GM19468 (cell line): ENCODE data around the gene TSHZ1.

Experiments used
- ATAC-seq: cut with Tn5 transposase; IDR thresholded peaks from one replicate; pipeline ENCODE4 v1.9.1; 2021; ENCODE audit warnings: mild to moderate bottlenecking, moderate library complexity, moderate number of reproducible peaks; ENCODE audit not compliant: unreplicated experiment; ENCODE audit errors: extremely low read depth

Gene TSHZ1

DNA sequence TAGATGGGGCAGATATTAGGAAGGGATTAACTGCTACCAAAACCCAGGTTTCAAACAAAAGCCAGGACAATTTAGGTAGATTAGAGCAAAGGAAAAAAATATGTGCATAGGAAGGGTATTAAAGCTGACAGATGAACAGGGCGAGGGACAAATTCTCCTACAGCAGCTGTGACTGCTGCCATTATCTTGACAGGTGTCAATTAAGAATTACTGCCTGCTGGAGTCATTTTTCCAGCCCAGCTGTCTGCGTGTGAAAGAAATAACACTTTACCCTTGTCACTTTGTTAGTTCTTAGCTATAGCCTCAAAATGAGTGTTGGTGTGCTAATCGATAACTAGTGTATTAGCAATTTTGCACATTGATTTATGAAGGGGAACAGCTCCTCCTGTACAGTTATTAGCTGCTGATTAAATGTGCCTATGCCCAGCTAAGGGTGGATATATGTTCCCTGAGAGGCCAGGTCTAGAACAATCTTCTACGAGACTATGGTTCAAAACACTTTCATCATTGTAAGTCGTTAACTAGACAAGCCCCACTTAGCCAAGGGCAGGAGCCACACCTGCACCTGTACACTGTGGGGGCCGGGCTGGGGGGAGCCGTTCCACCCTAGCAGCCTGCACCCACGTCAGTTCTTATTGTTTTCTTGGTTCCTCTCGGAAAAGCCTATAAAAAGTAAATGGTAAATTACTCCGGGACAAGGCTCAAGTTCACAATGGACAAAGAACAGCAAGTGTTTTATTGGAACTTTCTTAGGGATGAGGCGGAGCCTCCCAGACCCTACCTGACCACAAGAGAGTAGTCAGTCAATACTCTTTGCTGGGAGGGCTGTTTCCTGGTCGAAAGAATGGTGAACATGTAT is 7.7 kb downstream of the TSHZ1 start:
- ATAC-seq: no peak

DNA sequence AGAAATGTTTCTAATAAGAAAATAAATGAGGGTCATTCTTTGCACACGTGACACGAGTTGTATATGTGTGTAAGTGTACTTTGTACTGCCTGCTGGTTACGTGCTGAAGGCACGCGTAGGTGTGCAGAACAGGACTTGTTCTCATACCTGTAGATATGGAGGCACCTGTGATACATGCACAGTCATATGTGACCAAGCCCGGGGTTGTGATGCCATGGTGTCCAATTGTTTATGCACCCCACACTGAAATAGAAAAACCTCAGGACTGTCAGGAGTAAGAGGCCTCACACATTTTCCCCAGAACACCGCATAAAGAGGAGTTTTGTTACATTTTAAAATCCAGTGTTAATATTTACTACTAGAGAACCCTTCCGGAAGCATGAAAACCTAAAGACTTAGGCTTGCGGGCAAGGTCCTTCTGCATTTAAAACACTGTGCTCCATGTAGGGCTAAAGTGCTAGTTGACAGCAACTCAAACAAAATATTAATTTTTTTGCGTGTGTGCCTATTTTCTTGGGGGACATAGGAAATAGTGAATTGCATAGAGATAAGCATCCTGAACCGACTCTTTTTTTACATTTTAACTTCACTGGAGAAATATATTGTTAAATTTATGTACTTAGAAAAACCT is 9.3 kb downstream of the TSHZ1 start:
- ATAC-seq: no peak

DNA sequence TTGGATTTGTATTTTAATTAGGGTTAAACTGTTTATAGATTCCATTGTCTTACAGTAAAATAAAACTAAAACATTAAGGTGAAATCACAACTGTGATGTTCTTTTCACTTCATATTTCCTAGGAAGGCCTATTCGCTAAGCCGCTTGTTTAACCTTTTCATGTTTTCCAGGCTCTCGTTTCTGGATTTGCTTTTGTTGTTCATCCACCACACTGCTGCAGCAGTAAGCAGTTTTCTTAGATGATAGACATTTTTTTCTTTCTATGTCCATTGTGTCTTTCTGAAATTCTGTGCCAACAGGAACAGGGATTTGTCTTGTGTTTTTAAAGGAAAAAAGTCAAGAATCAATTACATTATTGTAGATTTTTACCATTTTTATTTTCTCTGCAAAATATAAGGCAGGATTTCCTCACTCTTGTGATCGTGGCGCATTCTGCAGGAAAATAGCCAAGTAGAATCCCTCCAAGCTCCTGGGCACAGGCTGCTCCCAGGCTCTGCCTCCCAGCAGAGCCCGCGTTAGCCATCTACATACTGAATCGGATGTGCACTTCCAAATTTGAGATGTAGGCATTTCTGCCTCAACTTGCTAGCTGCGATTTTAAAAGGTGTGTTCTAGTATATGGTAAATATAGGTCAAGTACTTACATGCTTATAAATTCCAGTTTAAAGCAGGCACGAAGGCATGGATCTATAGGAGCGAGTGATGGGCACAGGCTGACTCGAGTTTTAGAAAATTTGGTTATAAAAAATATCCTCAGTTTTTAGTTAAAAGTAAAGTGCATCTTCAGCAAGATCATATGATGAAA is 10.2 kb downstream of the TSHZ1 start:
- ATAC-seq: no peak

DNA sequence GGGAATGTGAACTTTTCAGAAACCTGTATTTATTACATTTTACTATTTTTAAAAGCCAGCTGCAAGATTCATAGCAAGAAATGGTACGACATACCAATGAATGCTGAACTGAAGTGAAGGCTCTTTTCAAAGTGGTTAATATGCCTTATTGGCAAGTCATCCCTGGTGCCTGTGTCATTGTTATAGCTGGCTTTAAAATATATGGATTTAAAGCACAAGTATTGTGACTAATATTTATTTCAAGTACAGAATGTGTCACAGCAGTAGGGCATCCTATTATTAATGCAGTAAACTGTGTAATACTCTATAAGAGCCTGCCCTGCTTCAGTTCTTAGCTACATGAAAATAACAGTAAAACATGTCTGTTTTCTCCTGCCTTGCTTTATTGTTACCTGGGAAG is 10.8 kb downstream of the TSHZ1 start:
- ATAC-seq: no peak

DNA sequence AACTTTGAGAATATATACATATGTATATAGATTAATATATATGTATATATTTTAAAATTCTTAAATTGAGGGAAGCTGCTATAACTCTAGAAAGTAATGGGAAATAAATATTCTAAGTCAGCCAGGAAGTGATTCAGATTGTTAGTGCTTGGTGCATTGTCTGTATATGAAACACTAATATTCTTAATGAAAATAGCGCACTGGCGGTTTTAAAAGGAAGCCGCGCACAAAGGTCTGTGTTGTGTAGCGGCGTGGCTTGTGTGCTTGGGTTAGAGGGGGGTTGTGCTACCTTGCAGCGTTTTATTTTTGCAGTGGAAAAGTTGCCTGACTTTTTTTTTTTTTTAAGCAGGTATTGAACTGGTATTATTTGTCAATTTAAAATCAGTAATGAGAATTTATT is 11.3 kb downstream of the TSHZ1 start:
- ATAC-seq: no peak

DNA sequence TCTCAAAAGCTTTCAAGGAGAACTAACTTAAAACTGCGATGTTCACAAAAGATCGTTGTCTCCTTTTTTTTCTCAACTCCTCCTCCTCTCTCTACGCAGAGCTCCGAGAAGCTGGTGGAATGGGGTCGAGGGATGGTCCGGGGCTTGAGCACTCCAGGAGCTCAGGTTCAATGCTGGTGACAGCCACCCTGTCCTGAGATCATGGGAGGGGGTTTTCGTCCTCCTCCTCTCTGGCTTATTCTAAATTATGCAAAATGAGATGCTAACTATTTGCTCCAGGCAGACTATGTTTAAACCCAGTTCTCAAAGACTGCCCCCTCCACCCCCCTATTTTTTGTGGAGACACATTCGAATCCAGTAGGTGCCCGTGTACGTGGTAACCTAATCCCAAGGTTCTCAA is 11.8 kb downstream of the TSHZ1 start:
- no peak for ATAC-seq

DNA sequence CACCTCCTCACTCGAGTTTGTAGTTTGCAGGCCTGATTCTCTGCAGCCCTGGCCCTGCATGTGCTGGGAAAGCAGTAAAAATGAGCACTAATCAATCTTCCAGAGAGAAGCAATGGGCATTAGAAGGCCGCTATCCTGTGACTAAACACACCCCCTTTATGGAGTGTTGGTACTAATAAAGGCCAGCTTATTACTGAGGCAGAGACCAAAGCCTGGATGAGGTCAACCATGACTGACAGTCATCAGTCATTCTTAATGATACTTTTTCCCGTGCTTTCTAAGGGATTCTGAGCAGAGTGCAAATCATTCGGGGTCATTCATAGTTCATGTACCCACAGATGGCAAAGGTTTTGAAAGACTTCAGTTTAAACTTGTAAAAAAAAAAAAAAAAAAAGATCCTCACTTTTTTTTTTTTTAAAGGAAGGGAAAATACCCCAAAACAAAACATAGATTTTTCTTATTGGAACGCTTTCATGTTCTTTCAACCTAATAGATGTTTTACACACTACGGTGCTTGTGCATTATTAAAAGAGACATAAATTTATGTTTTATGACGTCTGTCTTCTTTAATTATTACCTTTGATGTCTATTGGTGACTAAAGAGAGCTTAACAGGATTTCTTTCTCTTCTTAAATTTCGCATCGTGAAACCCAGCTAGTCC is 13.2 kb downstream of the TSHZ1 start:
- ATAC-seq: no peak

DNA sequence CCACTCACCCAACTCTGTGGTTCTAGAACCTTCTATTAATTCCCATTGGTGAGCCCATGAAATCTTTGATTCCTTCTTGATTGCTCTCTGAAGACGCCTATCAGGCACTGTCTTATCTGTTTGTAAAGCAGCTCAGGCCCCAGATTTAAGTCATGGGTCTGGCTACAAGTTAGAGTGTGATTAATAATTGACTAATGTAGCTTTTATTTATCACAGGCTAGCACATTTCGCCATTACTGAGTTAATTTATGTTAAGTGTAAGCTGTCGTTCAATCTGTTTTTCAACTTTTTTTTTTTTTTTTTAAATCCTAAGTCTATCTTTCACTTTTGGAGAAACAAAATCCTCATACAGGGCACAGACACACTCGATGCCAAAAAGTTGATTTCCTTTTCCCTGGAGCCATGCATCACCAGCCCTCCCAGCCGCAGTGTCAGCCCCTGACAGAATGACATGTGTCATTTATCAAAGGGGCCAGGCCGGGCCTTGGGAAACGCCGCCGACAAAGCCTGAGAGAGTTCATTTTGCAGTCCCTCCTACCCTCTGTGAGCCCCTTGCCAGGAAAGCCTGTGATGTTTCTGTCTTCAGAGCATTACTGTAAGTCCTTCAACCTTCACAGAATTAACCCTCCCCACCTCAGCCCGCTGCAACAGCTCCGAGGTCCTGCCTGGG is 15.8 kb downstream of the TSHZ1 start:
- no peak for ATAC-seq

DNA sequence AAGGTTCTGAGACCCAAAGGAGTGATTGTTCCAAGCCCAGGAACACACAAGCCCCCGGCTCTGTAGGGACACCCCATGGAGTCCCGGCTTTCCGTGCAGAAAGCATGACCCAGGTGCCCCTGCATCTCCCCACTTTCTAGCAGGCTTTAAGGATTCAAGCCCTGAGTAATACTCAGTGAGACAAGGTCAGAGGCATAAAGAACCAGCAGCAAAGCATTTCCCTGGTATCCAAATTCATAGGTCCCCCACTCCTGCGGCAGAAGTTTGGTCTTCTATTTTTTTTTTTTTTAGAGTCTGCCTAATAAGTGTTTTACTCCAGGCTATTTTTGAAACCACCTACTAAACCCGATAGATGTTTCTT is 16.3 kb downstream of the TSHZ1 start:
- no peak for ATAC-seq

DNA sequence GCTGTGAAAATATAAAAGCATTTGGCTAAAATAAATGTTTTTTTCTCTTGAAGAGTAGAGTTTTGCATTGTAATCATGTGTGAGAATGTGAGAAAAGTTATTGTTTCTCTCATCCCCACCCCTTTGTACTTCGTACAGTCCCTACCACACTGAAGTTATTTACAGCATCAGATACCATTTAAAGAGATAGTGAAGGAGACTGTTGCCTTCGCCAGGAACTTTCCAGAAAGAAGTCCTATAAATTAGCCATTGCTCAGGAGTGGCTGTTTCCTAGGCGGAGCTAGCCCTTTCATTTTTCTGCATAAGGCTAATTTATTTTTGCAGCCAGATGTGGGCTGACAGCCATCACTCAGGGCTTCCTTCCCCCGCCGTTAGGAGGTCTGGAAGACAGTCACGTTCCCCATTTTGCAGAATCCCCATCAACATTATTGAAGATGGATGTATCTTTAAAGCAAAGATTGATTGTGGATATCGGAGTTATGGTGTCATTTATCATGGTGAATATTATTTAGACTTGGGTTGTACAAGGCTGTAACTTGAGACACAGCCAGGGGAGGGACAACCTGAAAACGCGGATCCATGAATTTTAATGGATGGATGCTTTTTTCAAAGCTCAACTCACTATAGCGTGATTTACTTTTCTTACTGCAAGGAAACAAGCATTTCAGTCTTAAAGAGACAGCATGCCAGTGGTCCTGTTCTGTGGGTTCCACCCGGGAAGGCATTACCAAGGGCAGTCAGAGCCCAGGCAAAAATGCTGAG is 17.1 kb downstream of the TSHZ1 start:
- ATAC-seq: no peak

DNA sequence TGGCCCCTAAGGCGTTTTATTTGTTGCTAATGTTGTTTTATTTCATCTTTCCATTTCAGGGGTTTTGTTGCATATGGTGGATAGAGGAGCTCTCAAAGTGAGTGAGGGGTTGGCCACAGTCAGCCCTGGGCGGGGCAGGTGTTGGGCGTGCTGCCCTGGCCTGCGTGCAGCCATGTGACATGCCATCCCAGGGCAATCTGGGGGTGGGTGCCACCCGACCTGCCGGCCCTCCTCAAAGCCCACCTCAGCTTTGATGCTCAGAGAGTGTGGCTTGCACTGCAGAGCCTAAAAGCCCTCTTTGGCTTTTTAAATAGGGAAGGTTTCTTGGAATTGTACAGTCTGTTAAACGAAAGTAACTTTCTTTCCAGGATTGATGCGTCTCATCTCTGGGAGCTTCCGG is 18.4 kb downstream of the TSHZ1 start:
- no peak for ATAC-seq

DNA sequence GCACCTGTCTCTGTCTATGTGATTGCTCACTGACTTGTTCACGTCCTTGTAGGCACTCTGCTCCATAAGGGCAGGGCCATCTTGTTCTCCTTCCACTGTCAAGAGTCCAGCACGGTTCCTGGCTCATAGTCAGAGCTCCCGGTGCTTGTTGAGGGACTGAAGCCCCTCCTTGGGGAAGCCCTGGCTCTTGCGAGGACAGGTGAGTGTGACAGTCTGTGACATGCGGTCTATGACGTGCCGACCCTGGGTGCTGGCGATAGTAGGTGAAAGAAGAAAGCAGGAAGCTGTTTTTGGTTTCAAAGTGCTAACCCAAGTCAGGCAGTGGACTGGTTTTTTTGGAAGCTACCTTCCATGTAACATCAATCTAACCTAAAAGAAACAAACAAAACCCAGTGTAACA is 18.8 kb downstream of the TSHZ1 start:
- ATAC-seq: no peak

DNA sequence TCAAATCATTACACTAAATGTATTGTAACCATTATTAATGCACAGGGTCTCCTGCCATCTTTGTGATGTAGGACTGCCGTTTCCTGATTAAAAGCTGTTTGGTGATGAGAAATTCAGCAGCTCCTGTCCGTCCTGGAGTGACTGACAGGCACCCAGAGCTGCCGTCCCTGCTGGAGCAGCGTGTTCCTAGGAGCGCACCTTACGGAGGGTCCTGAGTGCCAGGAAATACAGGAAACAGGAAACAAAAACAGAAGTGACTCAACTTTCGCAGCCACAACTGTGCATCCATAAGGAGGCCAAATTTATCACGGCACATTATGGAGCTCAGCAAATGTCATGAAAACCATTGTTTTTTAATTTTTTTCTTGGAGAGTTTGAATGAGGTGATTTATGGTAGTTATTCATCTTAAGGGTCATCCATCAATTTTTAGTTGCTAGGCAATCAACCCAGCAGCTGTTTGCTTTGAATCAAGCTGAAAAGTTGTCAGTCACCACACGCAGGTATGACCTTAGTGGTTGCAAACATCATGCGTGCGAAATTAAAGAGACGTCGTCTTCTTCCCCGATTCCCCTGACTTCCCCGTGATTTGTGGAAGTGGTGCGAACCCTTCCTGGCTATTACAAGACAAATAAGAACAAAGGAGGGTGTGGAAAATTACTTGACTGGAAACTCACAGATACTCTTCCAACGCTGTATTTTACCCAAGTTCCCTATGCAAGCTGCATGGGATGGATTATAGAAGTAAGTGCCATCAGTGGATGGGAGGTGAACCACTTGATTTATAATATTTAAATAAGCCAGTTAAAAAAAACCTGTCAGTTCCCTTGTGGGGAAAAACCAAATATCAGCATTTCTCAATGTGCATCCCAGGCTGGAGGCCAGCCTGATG is 19.8 kb downstream of the TSHZ1 start:
- no peak for ATAC-seq

DNA sequence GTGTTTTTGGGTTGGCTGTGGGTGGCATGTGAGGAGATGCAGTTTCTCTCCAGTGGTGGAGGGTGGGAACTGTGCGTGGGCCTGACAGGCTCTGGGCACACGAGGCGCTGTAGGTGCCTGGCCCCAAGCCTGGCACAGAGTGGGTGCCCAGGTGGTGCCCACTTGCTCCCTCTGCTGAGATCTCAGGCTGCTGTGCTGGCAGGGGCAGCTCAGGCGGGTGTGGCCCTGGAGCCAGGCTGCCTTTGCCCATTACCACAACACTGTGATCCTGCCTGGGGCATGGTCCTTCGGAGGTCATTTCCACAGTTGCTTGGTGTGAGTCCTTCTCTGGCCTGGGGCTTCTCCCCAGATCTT is 20.4 kb downstream of the TSHZ1 start:
- no peak for ATAC-seq

DNA sequence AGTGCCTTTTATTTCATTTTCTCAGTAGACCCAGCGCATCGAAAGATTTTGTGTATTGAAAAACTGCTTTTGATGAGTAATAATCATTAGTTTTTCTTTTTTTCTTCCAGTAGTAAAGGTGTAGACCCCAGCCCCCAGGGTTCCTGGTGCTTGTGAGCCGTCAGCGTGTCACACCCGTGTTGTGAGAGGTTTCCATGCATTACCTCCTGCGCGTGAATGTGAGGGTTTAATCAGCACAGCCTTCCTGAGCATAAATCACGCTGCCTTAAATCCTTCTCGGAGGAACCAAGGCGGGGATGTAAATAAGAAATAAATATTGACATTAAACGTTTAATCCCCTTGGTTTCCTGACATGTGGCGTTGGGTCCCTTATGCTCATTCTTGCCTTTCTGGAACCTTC is 24.3 kb downstream of the TSHZ1 start:
- ATAC-seq: no peak

DNA sequence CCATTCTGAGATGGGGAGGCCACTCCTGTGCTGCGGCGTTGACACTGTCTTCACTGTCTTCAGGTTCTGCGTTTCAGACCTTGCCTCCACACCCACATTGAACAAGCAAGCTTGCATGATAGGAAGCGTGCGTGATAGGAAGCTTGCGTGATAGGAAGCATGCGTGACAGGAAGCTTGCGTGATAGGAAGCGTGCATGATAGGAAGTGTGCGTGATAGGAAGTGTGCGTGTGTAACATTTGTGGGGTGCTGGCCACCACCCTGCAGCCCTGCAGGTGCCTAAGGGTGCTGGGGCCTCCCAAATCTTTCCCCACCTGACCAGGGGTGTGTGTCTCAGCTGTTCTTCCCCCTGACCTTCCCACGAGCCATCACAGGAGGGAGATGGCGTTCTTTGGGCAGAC is 25.3 kb downstream of the TSHZ1 start:
- no peak for ATAC-seq

DNA sequence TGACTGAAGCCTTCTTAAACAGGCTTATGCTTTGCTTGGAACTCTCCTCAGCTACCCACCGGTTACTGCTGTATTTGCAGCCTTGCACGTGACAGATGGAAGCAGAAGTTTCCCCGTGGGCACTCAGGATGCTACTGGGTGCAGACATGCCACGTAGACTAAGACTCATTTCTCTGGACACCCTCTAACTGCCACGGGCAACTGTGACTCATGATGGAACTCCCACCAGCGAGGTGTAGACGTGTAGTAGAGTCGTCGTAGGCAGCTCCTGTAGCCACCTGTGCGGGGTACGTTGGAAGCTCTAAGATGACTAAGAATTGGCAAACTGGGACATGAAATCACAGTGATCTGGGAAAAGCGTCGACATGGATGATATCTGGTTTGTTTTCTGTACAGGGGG is 27.5 kb downstream of the TSHZ1 start:
- no peak for ATAC-seq

DNA sequence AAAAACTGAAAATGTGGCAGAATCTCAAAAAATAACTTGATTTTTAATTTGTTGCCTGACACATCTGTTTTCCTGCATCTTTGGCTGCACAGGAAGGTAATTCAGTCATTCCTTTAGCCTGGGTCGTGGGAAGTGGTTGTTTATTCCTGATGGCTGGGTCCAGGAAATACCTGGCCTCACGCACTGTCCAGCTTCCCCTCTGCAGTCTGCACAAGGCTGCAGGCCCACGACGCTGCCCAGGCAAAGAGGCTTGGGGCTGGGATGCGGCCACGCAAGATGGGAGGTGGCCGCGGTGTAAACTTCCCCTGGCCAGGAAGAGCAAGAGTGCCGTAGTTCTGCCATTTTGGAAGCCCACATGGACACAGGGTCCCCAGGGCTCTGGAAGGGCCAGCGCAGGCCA is 28.2 kb downstream of the TSHZ1 start:
- no peak for ATAC-seq

DNA sequence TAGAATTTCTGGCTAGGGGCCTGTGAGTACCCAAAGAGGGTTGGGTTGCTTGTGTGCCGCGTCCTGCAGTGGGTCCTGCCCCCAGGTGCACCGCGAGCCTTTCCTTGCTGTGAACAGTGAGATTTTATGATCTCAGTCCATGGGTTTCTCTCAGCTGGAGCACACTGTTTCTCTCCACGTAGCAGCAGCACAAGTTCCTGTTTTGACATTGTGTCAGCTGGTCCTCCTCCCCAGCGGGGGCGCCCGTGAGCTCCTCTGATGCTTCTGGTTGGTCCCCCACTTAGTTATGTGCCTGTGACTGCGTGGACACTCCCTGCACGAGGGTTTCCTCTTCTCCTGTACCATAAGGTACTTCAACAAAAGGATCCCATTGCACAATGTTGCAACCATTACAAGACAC is 29.8 kb downstream of the TSHZ1 start:
- no peak for ATAC-seq
